ENCODE data around the gene BBS9. TPM values are rescaled to one million over a fixed set of nuclear protein-coding genes. Genes with fewer than 3 reads are reported as not detected.

The BBS9 gene
- total and polyA plus RNA-seq, 2 donors: 6.9 to 12.1 TPM

GRCh38 chr7:33334349-33334748 lies 205.0 kb downstream of the BBS9 start:
- H3K27ac ChIP-seq (ENCODE audit: low read depth in 1 of 2, low read length in 1 of 2): no peak overlapping the region
- 92% methylated on average over 3 of the region's 3 CpGs for WGBS
- H3K9me3 ChIP-seq (ENCODE audit: control insufficient read depth in 2 of 2, insufficient read depth in 1 of 2, low read length in 1 of 2): no peaks in the 10 kb centered on the region
- DNase-seq (ENCODE audit: low read depth in 6 of 9, low spot score in 9 of 9): peak in 2 of 9 donors; percentile 0 to 4
- H3K4me3 ChIP-seq (ENCODE audit: low read length in 2 of 2): no peak overlapping the region
- H3K27me3 ChIP-seq (ENCODE audit: control insufficient read depth in 2 of 2, insufficient read depth in 1 of 2, low read length in 1 of 2): no peaks in the 10 kb centered on the region
- H3K36me3 ChIP-seq (ENCODE audit: control insufficient read depth in 2 of 2, insufficient read depth in 2 of 2, low read length in 1 of 2): no peaks in the 10 kb centered on the region
- H3K4me1 ChIP-seq (ENCODE audit: control insufficient read depth in 2 of 2, insufficient read depth in 2 of 2, low read length in 2 of 2): no peaks in the 10 kb centered on the region

GRCh38 chr7:33336820-33337219 lies 207.5 kb downstream of the BBS9 start:
- no peak overlapping the region for H3K4me3 ChIP-seq (ENCODE audit: low read length in 2 of 2)
- H3K9me3 ChIP-seq (ENCODE audit: control insufficient read depth in 2 of 2, insufficient read depth in 1 of 2, low read length in 1 of 2): no peaks in the 10 kb centered on the region
- H3K4me1 ChIP-seq (ENCODE audit: control insufficient read depth in 2 of 2, insufficient read depth in 2 of 2, low read length in 2 of 2): no peaks in the 10 kb centered on the region
- DNase-seq (ENCODE audit: low read depth in 6 of 9, low spot score in 9 of 9): no peak
- H3K27me3 ChIP-seq (ENCODE audit: control insufficient read depth in 2 of 2, insufficient read depth in 1 of 2, low read length in 1 of 2): no peaks in the 10 kb centered on the region
- 95% methylated on average over 2 of the region's 2 CpGs for WGBS
- H3K27ac ChIP-seq (ENCODE audit: low read depth in 1 of 2, low read length in 1 of 2): no peak overlapping the region
- no peaks in the 10 kb centered on the region for H3K36me3 ChIP-seq (ENCODE audit: control insufficient read depth in 2 of 2, insufficient read depth in 2 of 2, low read length in 1 of 2)

GRCh38 chr7:33339074-33339790 lies 209.9 kb downstream of the BBS9 start:
- no peak overlapping the region for H3K27ac ChIP-seq (ENCODE audit: low read depth in 1 of 2, low read length in 1 of 2)
- H3K36me3 ChIP-seq (ENCODE audit: control insufficient read depth in 2 of 2, insufficient read depth in 2 of 2, low read length in 1 of 2): no peaks in the 10 kb centered on the region
- H3K4me1 ChIP-seq (ENCODE audit: control insufficient read depth in 2 of 2, insufficient read depth in 2 of 2, low read length in 2 of 2): no peaks in the 10 kb centered on the region
- 91% methylated on average over 3 of the region's 3 CpGs for WGBS
- no peaks in the 10 kb centered on the region for H3K27me3 ChIP-seq (ENCODE audit: control insufficient read depth in 2 of 2, insufficient read depth in 1 of 2, low read length in 1 of 2)
- no peaks in the 10 kb centered on the region for H3K9me3 ChIP-seq (ENCODE audit: control insufficient read depth in 2 of 2, insufficient read depth in 1 of 2, low read length in 1 of 2)
- DNase-seq (ENCODE audit: low read depth in 6 of 9, low spot score in 9 of 9): no peak
- no peak overlapping the region for H3K4me3 ChIP-seq (ENCODE audit: low read length in 2 of 2)

- DNase-seq (ENCODE audit: low read depth in 6 of 9, low spot score in 9 of 9): no peak
- Histone ChIP-seq H3K27me3 (ENCODE audit: control insufficient read depth in 2 of 2, insufficient read depth in 1 of 2, low read length in 1 of 2) (no peaks in the 10 kb centered on the region), H3K36me3 (ENCODE audit: control insufficient read depth in 2 of 2, insufficient read depth in 2 of 2, low read length in 1 of 2) (no peaks in the 10 kb centered on the region), H3K27ac (ENCODE audit: low read depth in 1 of 2, low read length in 1 of 2) (no peak overlapping the region), H3K9me3 (ENCODE audit: control insufficient read depth in 2 of 2, insufficient read depth in 1 of 2, low read length in 1 of 2) (no peaks in the 10 kb centered on the region), H3K4me3 (ENCODE audit: low read length in 2 of 2) (no peak overlapping the region), H3K4me1 (ENCODE audit: control insufficient read depth in 2 of 2, insufficient read depth in 2 of 2, low read length in 2 of 2) (no peaks in the 10 kb centered on the region)
- WGBS: 91% methylated on average over 3 of the region's 3 CpGs
Observed at GRCh38 chr7:33346055-33346454, 216.7 kb downstream of the BBS9 start.

- no peak overlapping the region for H3K4me3 ChIP-seq (ENCODE audit: low read length in 2 of 2)
- no peaks in the 10 kb centered on the region for H3K27me3 ChIP-seq (ENCODE audit: control insufficient read depth in 2 of 2, insufficient read depth in 1 of 2, low read length in 1 of 2)
- 97% methylated on average over 7 of the region's 7 CpGs for WGBS
- no peaks in the 10 kb centered on the region for H3K4me1 ChIP-seq (ENCODE audit: control insufficient read depth in 2 of 2, insufficient read depth in 2 of 2, low read length in 2 of 2)
- H3K36me3 ChIP-seq (ENCODE audit: control insufficient read depth in 2 of 2, insufficient read depth in 2 of 2, low read length in 1 of 2): no peaks in the 10 kb centered on the region
- no peak for DNase-seq (ENCODE audit: low read depth in 6 of 9, low spot score in 9 of 9)
- no peaks in the 10 kb centered on the region for H3K9me3 ChIP-seq (ENCODE audit: control insufficient read depth in 2 of 2, insufficient read depth in 1 of 2, low read length in 1 of 2)
- no peak overlapping the region for H3K27ac ChIP-seq (ENCODE audit: low read depth in 1 of 2, low read length in 1 of 2)
Observed at GRCh38 chr7:33350577-33350976, 221.2 kb downstream of the BBS9 start.

GRCh38 chr7:33351709-33352108 lies 222.3 kb downstream of the BBS9 start:
- no peaks in the 10 kb centered on the region for H3K27me3 ChIP-seq (ENCODE audit: control insufficient read depth in 2 of 2, insufficient read depth in 1 of 2, low read length in 1 of 2)
- H3K9me3 ChIP-seq (ENCODE audit: control insufficient read depth in 2 of 2, insufficient read depth in 1 of 2, low read length in 1 of 2): no peaks in the 10 kb centered on the region
- WGBS: over 99% methylated on average over 9 of the region's 9 CpGs
- no peaks in the 10 kb centered on the region for H3K4me1 ChIP-seq (ENCODE audit: control insufficient read depth in 2 of 2, insufficient read depth in 2 of 2, low read length in 2 of 2)
- no peaks in the 10 kb centered on the region for H3K36me3 ChIP-seq (ENCODE audit: control insufficient read depth in 2 of 2, insufficient read depth in 2 of 2, low read length in 1 of 2)
- no peak for DNase-seq (ENCODE audit: low read depth in 6 of 9, low spot score in 9 of 9)
- H3K27ac ChIP-seq (ENCODE audit: low read depth in 1 of 2, low read length in 1 of 2): no peak overlapping the region
- H3K4me3 ChIP-seq (ENCODE audit: low read length in 2 of 2): no peak overlapping the region

GRCh38 chr7:33354201-33354600 lies 224.8 kb downstream of the BBS9 start:
- H3K9me3 ChIP-seq (ENCODE audit: control insufficient read depth in 2 of 2, insufficient read depth in 1 of 2, low read length in 1 of 2): no peaks in the 10 kb centered on the region
- H3K27me3 ChIP-seq (ENCODE audit: control insufficient read depth in 2 of 2, insufficient read depth in 1 of 2, low read length in 1 of 2): no peaks in the 10 kb centered on the region
- H3K4me3 ChIP-seq (ENCODE audit: low read length in 2 of 2): no peak overlapping the region
- 86% methylated on average over 5 of the region's 5 CpGs for WGBS
- H3K27ac ChIP-seq (ENCODE audit: low read depth in 1 of 2, low read length in 1 of 2): no peak overlapping the region
- no peak for DNase-seq (ENCODE audit: low read depth in 6 of 9, low spot score in 9 of 9)
- H3K36me3 ChIP-seq (ENCODE audit: control insufficient read depth in 2 of 2, insufficient read depth in 2 of 2, low read length in 1 of 2): no peaks in the 10 kb centered on the region
- H3K4me1 ChIP-seq (ENCODE audit: control insufficient read depth in 2 of 2, insufficient read depth in 2 of 2, low read length in 2 of 2): no peaks in the 10 kb centered on the region

- Histone ChIP-seq H3K36me3 (ENCODE audit: control insufficient read depth in 2 of 2, insufficient read depth in 2 of 2, low read length in 1 of 2) (no peaks in the 10 kb centered on the region), H3K9me3 (ENCODE audit: control insufficient read depth in 2 of 2, insufficient read depth in 1 of 2, low read length in 1 of 2) (no peaks in the 10 kb centered on the region), H3K4me1 (ENCODE audit: control insufficient read depth in 2 of 2, insufficient read depth in 2 of 2, low read length in 2 of 2) (no peaks in the 10 kb centered on the region), H3K4me3 (ENCODE audit: low read length in 2 of 2) (no peak overlapping the region), H3K27me3 (ENCODE audit: control insufficient read depth in 2 of 2, insufficient read depth in 1 of 2, low read length in 1 of 2) (no peaks in the 10 kb centered on the region), H3K27ac (ENCODE audit: low read depth in 1 of 2, low read length in 1 of 2) (no peak overlapping the region)
- 99% methylated on average over 1 of the region's 1 CpG for WGBS
- no peak for DNase-seq (ENCODE audit: low read depth in 6 of 9, low spot score in 9 of 9)
Observed at GRCh38 chr7:33355386-33355785, 226.0 kb downstream of the BBS9 start.

- Histone ChIP-seq H3K4me1 (ENCODE audit: control insufficient read depth in 2 of 2, insufficient read depth in 2 of 2, low read length in 2 of 2) (no peaks in the 10 kb centered on the region), H3K9me3 (ENCODE audit: control insufficient read depth in 2 of 2, insufficient read depth in 1 of 2, low read length in 1 of 2) (no peaks in the 10 kb centered on the region), H3K27me3 (ENCODE audit: control insufficient read depth in 2 of 2, insufficient read depth in 1 of 2, low read length in 1 of 2) (no peaks in the 10 kb centered on the region), H3K36me3 (ENCODE audit: control insufficient read depth in 2 of 2, insufficient read depth in 2 of 2, low read length in 1 of 2) (no peaks in the 10 kb centered on the region), H3K27ac (ENCODE audit: low read depth in 1 of 2, low read length in 1 of 2) (no peak overlapping the region), H3K4me3 (ENCODE audit: low read length in 2 of 2) (no peak overlapping the region)
- WGBS: 98% methylated on average over 2 of the region's 2 CpGs
- no peak for DNase-seq (ENCODE audit: low read depth in 6 of 9, low spot score in 9 of 9)
Observed at GRCh38 chr7:33356336-33356735, 227.0 kb downstream of the BBS9 start.

Measured in thymus (tissue), 11 donors.